ENCODE data around the gene ANKRD49. TPM values are rescaled to one million over a fixed set of nuclear protein-coding genes. Genes with fewer than 3 reads are reported as not detected.
A peak's percentile ranks its signal among the peaks of the same experiment; 100 is the strongest.

ANKRD49 gene
- total and polyA plus RNA-seq, 2 donors from 2014 or later, result 12.7 to 17.1 TPM

DNA sequence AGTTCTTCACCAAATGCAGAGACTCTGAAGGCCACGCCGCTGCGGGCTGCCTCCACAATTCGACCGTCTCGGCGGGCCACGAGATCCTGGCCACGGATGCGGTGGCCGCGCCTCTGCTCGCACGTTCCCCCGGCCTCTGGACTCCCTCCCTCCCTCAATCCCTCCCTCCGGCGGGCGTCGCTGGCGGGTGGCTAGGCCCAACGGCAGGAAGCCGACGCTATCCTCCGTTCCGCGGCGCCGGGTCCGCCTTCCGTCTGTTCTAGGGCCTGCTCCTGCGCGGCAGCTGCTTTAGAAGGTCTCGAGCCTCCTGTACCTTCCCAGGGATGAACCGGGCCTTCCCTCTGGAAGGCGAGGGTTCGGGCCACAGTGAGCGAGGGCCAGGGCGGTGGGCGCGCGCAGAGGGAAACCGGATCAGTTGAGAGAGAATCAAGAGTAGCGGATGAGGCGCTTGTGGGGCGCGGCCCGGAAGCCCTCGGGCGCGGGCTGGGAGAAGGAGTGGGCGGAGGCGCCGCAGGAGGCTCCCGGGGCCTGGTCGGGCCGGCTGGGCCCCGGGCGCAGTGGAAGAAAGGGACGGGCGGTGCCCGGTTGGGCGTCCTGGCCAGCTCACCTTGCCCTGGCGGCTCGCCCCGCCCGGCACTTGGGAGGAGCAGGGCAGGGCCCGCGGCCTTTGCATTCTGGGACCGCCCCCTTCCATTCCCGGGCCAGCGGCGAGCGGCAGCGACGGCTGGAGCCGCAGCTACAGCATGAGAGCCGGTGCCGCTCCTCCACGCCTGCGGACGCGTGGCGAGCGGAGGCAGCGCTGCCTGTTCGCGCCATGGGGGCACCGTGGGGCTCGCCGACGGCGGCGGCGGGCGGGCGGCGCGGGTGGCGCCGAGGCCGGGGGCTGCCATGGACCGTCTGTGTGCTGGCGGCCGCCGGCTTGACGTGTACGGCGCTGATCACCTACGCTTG is 50.2 kb downstream of the ANKRD49 start, which contains the start of gene FUT4:
Gene FUT4 (plus strand): TSS at position 227 of the 951 bp plus-strand sequence. CDS start 213 bp downstream, at position 440.
- TF ChIP-seq, protein P1, sequence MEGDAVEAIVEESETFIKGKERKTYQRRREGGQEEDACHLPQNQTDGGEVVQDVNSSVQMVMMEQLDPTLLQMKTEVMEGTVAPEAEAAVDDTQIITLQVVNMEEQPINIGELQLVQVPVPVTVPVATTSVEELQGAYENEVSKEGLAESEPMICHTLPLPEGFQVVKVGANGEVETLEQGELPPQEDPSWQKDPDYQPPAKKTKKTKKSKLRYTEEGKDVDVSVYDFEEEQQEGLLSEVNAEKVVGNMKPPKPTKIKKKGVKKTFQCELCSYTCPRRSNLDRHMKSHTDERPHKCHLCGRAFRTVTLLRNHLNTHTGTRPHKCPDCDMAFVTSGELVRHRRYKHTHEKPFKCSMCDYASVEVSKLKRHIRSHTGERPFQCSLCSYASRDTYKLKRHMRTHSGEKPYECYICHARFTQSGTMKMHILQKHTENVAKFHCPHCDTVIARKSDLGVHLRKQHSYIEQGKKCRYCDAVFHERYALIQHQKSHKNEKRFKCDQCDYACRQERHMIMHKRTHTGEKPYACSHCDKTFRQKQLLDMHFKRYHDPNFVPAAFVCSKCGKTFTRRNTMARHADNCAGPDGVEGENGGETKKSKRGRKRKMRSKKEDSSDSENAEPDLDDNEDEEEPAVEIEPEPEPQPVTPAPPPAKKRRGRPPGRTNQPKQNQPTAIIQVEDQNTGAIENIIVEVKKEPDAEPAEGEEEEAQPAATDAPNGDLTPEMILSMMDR (IDR thresholded peaks at IDR 0.05; ENCODE audit: borderline replicate concordance, extremely low read depth, insufficient read depth), result peak; percentile 10
- Histone ChIP-seq H3K36me3 (ENCODE audit: control insufficient read depth in 2 of 3, insufficient read depth in 3 of 3, low read length in 3 of 3) (no peaks in the 10 kb centered on the region), H3K4me3 (ENCODE audit: low read length in 3 of 3) (peak within 1 kb of the TSS; percentile 58 to 71 (median 65)), H3K27me3 (ENCODE audit: control insufficient read depth, insufficient read depth, low read length) (no peaks in the 10 kb centered on the region), H3K9me3 (ENCODE audit: control insufficient read depth in 2 of 3, insufficient read depth in 1 of 3, low read length in 3 of 3) (no peaks in the 10 kb centered on the region), H3K9ac (ENCODE audit: low read length in 3 of 3) (peak within 1 kb of the TSS; percentile 26 to 81 (median 68)), H3K27ac (ENCODE audit: low read depth in 2 of 2, low read length in 2 of 2) (peak within 1 kb of the TSS; percentile 94), H3K4me1 (ENCODE audit: control insufficient read depth in 2 of 3, insufficient read depth in 2 of 3, low read depth in 1 of 3, low read length in 3 of 3) (peaks cover 0 to 4% (median 0%) of the 10 kb centered on the region in 3 donors)
- DNase-seq (peak; percentile 86 to 96 (median 91)), FAIRE-seq (no peak)
- intact Hi-C loops (cut with DNase I), result no loop called here

DNA sequence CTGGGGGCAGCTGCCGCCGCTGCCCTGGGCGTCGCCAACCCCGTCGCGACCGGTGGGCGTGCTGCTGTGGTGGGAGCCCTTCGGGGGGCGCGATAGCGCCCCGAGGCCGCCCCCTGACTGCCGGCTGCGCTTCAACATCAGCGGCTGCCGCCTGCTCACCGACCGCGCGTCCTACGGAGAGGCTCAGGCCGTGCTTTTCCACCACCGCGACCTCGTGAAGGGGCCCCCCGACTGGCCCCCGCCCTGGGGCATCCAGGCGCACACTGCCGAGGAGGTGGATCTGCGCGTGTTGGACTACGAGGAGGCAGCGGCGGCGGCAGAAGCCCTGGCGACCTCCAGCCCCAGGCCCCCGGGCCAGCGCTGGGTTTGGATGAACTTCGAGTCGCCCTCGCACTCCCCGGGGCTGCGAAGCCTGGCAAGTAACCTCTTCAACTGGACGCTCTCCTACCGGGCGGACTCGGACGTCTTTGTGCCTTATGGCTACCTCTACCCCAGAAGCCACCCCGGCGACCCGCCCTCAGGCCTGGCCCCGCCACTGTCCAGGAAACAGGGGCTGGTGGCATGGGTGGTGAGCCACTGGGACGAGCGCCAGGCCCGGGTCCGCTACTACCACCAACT is 51.0 kb downstream of the ANKRD49 start:
- FAIRE-seq (no peak), DNase-seq (peak; percentile 35 to 86 (median 50))
- H3K4me3 ChIP-seq (ENCODE audit: low read length in 3 of 3), result peak overlapping the region in 2 of 3 donors; percentile 65 to 71
- no peaks in the 10 kb centered on the region for H3K36me3 ChIP-seq (ENCODE audit: control insufficient read depth in 2 of 3, insufficient read depth in 3 of 3, low read length in 3 of 3)
- peaks cover 0 to 6% (median 0%) of the 10 kb centered on the region in 3 donors for H3K4me1 ChIP-seq (ENCODE audit: control insufficient read depth in 2 of 3, insufficient read depth in 2 of 3, low read depth in 1 of 3, low read length in 3 of 3)
- H3K27me3 ChIP-seq (ENCODE audit: control insufficient read depth, insufficient read depth, low read length), result no peaks in the 10 kb centered on the region
- intact Hi-C loops (cut with DNase I), result no loop called here
- H3K9me3 ChIP-seq (ENCODE audit: control insufficient read depth in 2 of 3, insufficient read depth in 1 of 3, low read length in 3 of 3), result no peaks in the 10 kb centered on the region
- H3K9ac ChIP-seq (ENCODE audit: low read length in 3 of 3), result no peak overlapping the region
- peak overlapping the region in 1 of 2 donors; percentile 5 for H3K27ac ChIP-seq (ENCODE audit: low read depth in 2 of 2, low read length in 2 of 2)
- TF ChIP-seq, protein P1 (IDR thresholded peaks at IDR 0.05; ENCODE audit: borderline replicate concordance, extremely low read depth, insufficient read depth), result no peak

GRCh38 chr11:94545264-94546161 is 51.7 kb downstream of the ANKRD49 start:
- intact Hi-C loops (cut with DNase I), result no loop called here
- no peak overlapping the region for H3K9ac ChIP-seq (ENCODE audit: low read length in 3 of 3)

More at GRCh38 chr11:94545264-94546161, 51.7 kb downstream of the ANKRD49 start:
- no peak overlapping the region for H3K27ac ChIP-seq (ENCODE audit: low read depth in 2 of 2, low read length in 2 of 2)
- TF ChIP-seq, protein P1 (IDR thresholded peaks at IDR 0.05; ENCODE audit: borderline replicate concordance, extremely low read depth, insufficient read depth), result no peak
- no peaks in the 10 kb centered on the region for H3K9me3 ChIP-seq (ENCODE audit: control insufficient read depth in 2 of 3, insufficient read depth in 1 of 3, low read length in 3 of 3)
- H3K4me3 ChIP-seq (ENCODE audit: low read length in 3 of 3), result peak overlapping the region in 2 of 3 donors; percentile 16 to 71
- FAIRE-seq (no peak), DNase-seq (peak in 2 of 5 donors; percentile 65 to 82)
- peaks cover 0 to 6% (median 0%) of the 10 kb centered on the region in 3 donors for H3K4me1 ChIP-seq (ENCODE audit: control insufficient read depth in 2 of 3, insufficient read depth in 2 of 3, low read depth in 1 of 3, low read length in 3 of 3)
- no peaks in the 10 kb centered on the region for H3K36me3 ChIP-seq (ENCODE audit: control insufficient read depth in 2 of 3, insufficient read depth in 3 of 3, low read length in 3 of 3)
- H3K27me3 ChIP-seq (ENCODE audit: control insufficient read depth, insufficient read depth, low read length), result no peaks in the 10 kb centered on the region

Data from kidney (tissue), 14 donors.